Measurements from ENCODE around the gene ATP5MC2. TPM values are rescaled to one million over a fixed set of nuclear protein-coding genes. Genes with fewer than 3 reads are reported as not detected.
"Not testable (repeated sequence)": the region's sequence is repeated elsewhere in the genome, so short reads cannot be mapped to it uniquely, and the experiment has no call there.

The ATP5MC2 gene
- total and polyA plus RNA-seq, 10 of the 15 experiments (the other 5 are each of a cell fraction or from before 2014, with no cell fraction given), result 379 to 1,090 (median 525) TPM

GRCh38 chr12:53635708-53636107, 40.2 kb downstream of the ATP5MC2 start:
- H4K20me1 ChIP-seq (ENCODE audit: control insufficient read depth, insufficient read depth); H3K36me3 ChIP-seq (ENCODE audit: control insufficient read depth in 2 of 2, insufficient read depth in 2 of 2, low read length in 1 of 2); H3K4me3 ChIP-seq; H3K27ac ChIP-seq (ENCODE audit: control insufficient read depth, insufficient read depth); H3K4me2 ChIP-seq (ENCODE audit: control insufficient read depth, insufficient read depth); FAIRE-seq; H2AFZ ChIP-seq (ENCODE audit: control insufficient read depth, low read depth, low read length); H3K79me2 ChIP-seq (ENCODE audit: control insufficient read depth, insufficient read depth, low read length); H3K9me3 ChIP-seq (replicated peaks; ENCODE audit: control insufficient read depth, insufficient read depth, low read length); POLR2A ChIA-PET; BruUV-seq (replicated peaks); ATAC-seq; intact Hi-C loops (cut with micrococcal nuclease; ENCODE audit: unreplicated experiment); H3K4me1 ChIP-seq (ENCODE audit: control insufficient read depth, insufficient read depth, low read length); RAD21 ChIA-PET (ENCODE audit: unreplicated experiment); H3K9ac ChIP-seq (ENCODE audit: control insufficient read depth, insufficient read depth, low read length); in situ Hi-C loops (cut with MboI); DNase-seq (ENCODE audit: low read depth, low spot score); H3K27me3 ChIP-seq (replicated peaks in 1 of 2; ENCODE audit: control insufficient read depth in 2 of 2, insufficient read depth in 2 of 2, low read length in 1 of 2): not testable (repeated sequence)
- SMC1A ChIA-PET (ENCODE audit: uncharacterized antibody, unreplicated experiment), result interaction anchor here (1.8 kb wide), 1 partner anchor 20 kb away, joined by 4 read pairs; no protein-coding TSS in a partner anchor
- CTCF ChIA-PET, result interaction anchor here (1.2 to 1.3 kb wide), 2 partner anchors 9 to 123 kb away, joined by 3 read pairs; partner anchors contain the start of gene ATF7

- intact Hi-C loops (cut with micrococcal nuclease; ENCODE audit: unreplicated experiment) (no loop called here), in situ Hi-C loops (cut with MboI) (no loop called here)
- H4K20me1 ChIP-seq (ENCODE audit: control insufficient read depth, insufficient read depth), result no peaks in the 10 kb centered on the region
- POLR2A ChIA-PET, result interaction anchor here (0.5 kb wide), 1 partner anchor 21 kb away, joined by 3 read pairs; no protein-coding TSS in a partner anchor
- H3K27ac ChIP-seq (ENCODE audit: control insufficient read depth, insufficient read depth), result no peak overlapping the region
- CTCF ChIA-PET, result interaction anchor here (1.2 to 2.0 kb wide), 2 partner anchors 8 to 18 kb away, joined by 3 to 5 read pairs; no protein-coding TSS in a partner anchor
- H3K4me2 ChIP-seq (ENCODE audit: control insufficient read depth, insufficient read depth), result no peak overlapping the region
- 17% methylated on average over 1 of the region's 1 CpG for WGBS (ENCODE audit: insufficient coverage, insufficient replicate concordance, low lambda C conversion rate, missing lambda C conversion rate)
- ATAC-seq (no peak), DNase-seq (ENCODE audit: low read depth, low spot score) (no peak), FAIRE-seq (no peak)
- no peak overlapping the region for H2AFZ ChIP-seq (ENCODE audit: control insufficient read depth, low read depth, low read length)
- no peaks in the 10 kb centered on the region for H3K27me3 ChIP-seq (replicated peaks in 1 of 2; ENCODE audit: control insufficient read depth in 2 of 2, insufficient read depth in 2 of 2, low read length in 1 of 2)
- H3K36me3 ChIP-seq (ENCODE audit: control insufficient read depth in 2 of 2, insufficient read depth in 2 of 2, low read length in 1 of 2), result no peaks in the 10 kb centered on the region
- no TSS peak for BruUV-seq (replicated peaks)
- no peak overlapping the region for H3K4me3 ChIP-seq
- H3K4me1 ChIP-seq (ENCODE audit: control insufficient read depth, insufficient read depth, low read length), result no peaks in the 10 kb centered on the region
- RAD21 ChIA-PET (ENCODE audit: unreplicated experiment), result no interaction called here
- no peaks in the 10 kb centered on the region for H3K9me3 ChIP-seq (replicated peaks; ENCODE audit: control insufficient read depth, insufficient read depth, low read length)
- H3K9ac ChIP-seq (ENCODE audit: control insufficient read depth, insufficient read depth, low read length), result no peak overlapping the region
- SMC1A ChIA-PET (ENCODE audit: uncharacterized antibody, unreplicated experiment), result interaction anchor here (1.1 kb wide), 1 partner anchor 21 kb away, joined by 3 read pairs; no protein-coding TSS in a partner anchor
- no peaks in the 10 kb centered on the region for H3K79me2 ChIP-seq (ENCODE audit: control insufficient read depth, insufficient read depth, low read length)
- TF ChIP-seq POLR2A (IDR thresholded peaks at IDR 0.05; ENCODE audit: low read depth, low read length), result no peak
- TF ChIP-seq SMC3 (IDR thresholded peaks at IDR 0.05; ENCODE audit: borderline replicate concordance, low read length), result no peak
- TF ChIP-seq ZNF687 (IDR thresholded peaks at IDR 0.05), result no peak
- no peak for TF ChIP-seq TBL1XR1 (IDR thresholded peaks at IDR 0.05; ENCODE audit: low read depth, low read length)
- TF ChIP-seq EZH2 (IDR thresholded peaks at IDR 0.05; ENCODE audit: borderline replicate concordance, control insufficient read depth, low read depth, low read length), result no peak
- no peak for TF ChIP-seq JUND (IDR thresholded peaks at IDR 0.05; ENCODE audit: low read depth, low read length)
- no peak for TF ChIP-seq NBN (IDR thresholded peaks at IDR 0.05)
- TF ChIP-seq RAD21 (IDR thresholded peaks at IDR 0.05; ENCODE audit: insufficient read depth, low read depth, low read length), result no peak
- no peak for TF ChIP-seq SUZ12 (IDR thresholded peaks at IDR 0.05; ENCODE audit: unreplicated experiment)
- TF ChIP-seq RAD51 (IDR thresholded peaks at IDR 0.05), result no peak
- TF ChIP-seq DPF2 (IDR thresholded peaks at IDR 0.05), result no peak
- TF ChIP-seq ZBTB11 (CRISPR knock-in tag; IDR thresholded peaks at IDR 0.05), result no peak
These were observed 44.2 kb downstream of the ATP5MC2 start for GRCh38 chr12:53631721-53632120.
